Activated CD4-positive, alpha-beta memory T cell treated with anti-CD3 and anti-CD28 coated beads, Interleukin-2, amount 10 ng/mL, durations not matched to agents 7 days and 5 days (primary cell): ENCODE measurements around the gene TNFSF9. TPM values are rescaled to one million over a fixed set of nuclear protein-coding genes. Genes with fewer than 3 reads are reported as not detected.

Experiments used
- CTCF ChIA-PET: fragments of 350-600 bp; sonication (Branson Sonifier 250); formaldehyde crosslinking; loops from one replicate; lab custom pipeline; 2021; ENCODE audit warnings: antibody characterized with exemption, inconsistent platforms; lab: Charles Lee
- POLR2A ChIA-PET: fragments of 350-600 bp; sonication (Branson Sonifier 250); formaldehyde crosslinking; loops from one replicate; lab custom pipeline; 2021; ENCODE audit warnings: antibody characterized with exemption; lab: Charles Lee
- DNase-seq: peaks from one replicate; pipeline ENCODE4 v3.0.0-alpha.2; 2020
- H3K27ac Mint-ChIP-seq: one replicate; pipeline ENCODE4 v1.8.0; 2021; ENCODE audit warnings: mild to moderate bottlenecking, mixed read lengths
- H3K27me3 Mint-ChIP-seq: one replicate; pipeline ENCODE4 v1.8.0; 2021; ENCODE audit warnings: mixed read lengths
- H3K36me3 Mint-ChIP-seq: one replicate; pipeline ENCODE4 v1.8.0; 2021; ENCODE audit warnings: low read depth, mixed read lengths
- H3K4me1 Mint-ChIP-seq: one replicate; pipeline ENCODE4 v1.8.0; 2021; ENCODE audit warnings: mixed read lengths
- H3K4me3 Mint-ChIP-seq: one replicate; pipeline ENCODE4 v1.8.0; 2021; ENCODE audit warnings: mild to moderate bottlenecking, mixed read lengths
- H3K9me3 Mint-ChIP-seq: one replicate; pipeline ENCODE4 v1.8.0; 2021; ENCODE audit warnings: mixed read lengths
- total RNA-seq, 2 experiments: library from RNA; stranded (reverse); gene quantifications; one replicate each; pipeline ENCODE4 v1.2.3, GENCODE V29; 2021

The TNFSF9 gene
- total RNA-seq, 2 experiments from 2014 or later: 5.7 to 5.8 TPM

DNA sequence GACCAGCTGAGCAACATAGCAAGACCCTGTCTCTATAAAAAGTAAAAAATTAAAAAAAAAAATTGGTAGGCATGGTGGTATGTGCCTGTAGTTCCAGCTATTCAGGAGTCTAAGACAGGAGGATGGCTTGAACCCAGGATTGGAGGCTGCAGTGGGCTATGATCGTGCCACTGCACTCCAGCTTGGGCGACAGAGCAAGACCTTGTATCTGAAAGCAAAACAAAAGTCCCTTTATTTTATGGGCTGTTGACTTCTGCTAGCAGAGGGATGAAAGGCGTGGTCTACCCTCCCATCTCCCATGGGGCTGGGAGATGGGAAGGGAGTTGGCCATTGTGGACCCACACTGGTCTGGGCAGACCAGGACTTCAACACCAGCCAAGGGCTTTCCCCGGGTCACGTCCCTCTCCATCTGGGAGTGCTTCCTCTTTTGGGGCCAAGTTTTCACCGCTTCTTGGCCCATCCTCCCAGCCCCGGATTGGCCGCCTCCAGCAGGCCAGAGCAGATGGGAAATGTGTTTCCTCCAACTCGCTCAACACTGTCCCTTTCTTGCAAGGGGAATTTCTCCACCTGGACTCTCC is 2.2 kb upstream of the TNFSF9 start:
- peaks cover 4% of the 10 kb centered on the region for H3K36me3 Mint-ChIP-seq
- no peak for DNase-seq
- H3K4me1 Mint-ChIP-seq: peaks cover 34% of the 10 kb centered on the region
- CTCF ChIA-PET: no interaction called here
- no peaks in the 10 kb centered on the region for H3K9me3 Mint-ChIP-seq
- POLR2A ChIA-PET: no interaction called here
- H3K4me3 Mint-ChIP-seq: no peak overlapping the region
- no peak overlapping the region for H3K27ac Mint-ChIP-seq
- H3K27me3 Mint-ChIP-seq: peaks cover 36% of the 10 kb centered on the region

DNA sequence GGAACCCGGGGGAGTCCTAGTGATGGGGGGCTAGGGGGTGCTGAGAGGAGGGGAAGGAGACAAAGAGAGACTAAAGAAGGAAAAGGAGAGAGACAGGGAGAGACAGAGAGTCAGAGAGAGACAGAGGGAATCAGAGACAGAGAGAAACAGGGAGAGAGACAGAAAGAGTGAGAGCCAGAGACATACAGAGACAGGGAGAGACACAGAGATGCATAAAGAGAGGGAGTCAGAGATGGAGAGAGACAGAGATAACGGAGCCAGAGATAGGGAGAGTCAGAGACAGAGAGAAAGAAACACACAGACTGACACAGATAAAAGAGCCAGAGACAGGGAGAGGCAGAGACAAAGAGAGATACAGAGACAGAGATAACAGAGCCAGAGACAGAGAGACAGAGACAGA is 1.5 kb upstream of the TNFSF9 start:
- Mint-ChIP-seq H3K27me3 (peaks cover 36% of the 10 kb centered on the region), H3K27ac (no peak overlapping the region), H3K4me1 (peaks cover 38% of the 10 kb centered on the region), H3K4me3 (peak overlapping the region; percentile 79), H3K36me3 (peaks cover 4% of the 10 kb centered on the region), H3K9me3 (no peaks in the 10 kb centered on the region)
- DNase-seq: no peak
- ChIA-PET POLR2A (no interaction called here), CTCF (no interaction called here)

DNA sequence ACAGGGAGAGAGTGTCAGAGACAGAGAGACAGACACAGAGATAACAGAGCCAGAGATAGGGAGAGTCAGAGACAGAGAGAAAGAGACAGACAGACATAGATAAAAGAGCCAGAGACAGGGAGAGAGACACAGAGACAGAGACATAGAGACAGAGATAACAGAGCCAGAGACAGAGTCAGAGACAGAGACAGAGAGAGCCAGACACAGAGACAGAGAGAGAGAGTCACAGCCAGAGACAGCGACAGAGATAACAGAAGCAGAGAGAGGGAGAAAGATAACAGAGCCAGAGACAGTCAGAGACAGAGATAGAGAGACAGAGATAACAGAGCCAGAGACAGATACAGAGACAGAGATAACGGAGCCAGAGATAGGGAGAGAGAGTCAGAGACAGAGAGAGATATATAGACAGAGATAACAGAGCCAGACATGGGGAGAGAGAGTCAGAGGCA is 865 bp upstream of the TNFSF9 start:
- ChIA-PET CTCF (interaction anchor here (1.2 kb wide), 1 partner anchor 10 kb away, joined by 3 read pairs; no protein-coding TSS in a partner anchor), POLR2A (no interaction called here)
- peaks cover 4% of the 10 kb centered on the region for H3K36me3 Mint-ChIP-seq
- peaks cover 36% of the 10 kb centered on the region for H3K27me3 Mint-ChIP-seq
- no peak for DNase-seq
- H3K9me3 Mint-ChIP-seq: no peaks in the 10 kb centered on the region
- H3K4me1 Mint-ChIP-seq: peaks cover 38% of the 10 kb centered on the region
- H3K27ac Mint-ChIP-seq: no peak overlapping the region
- peak overlapping the region; percentile 79 for H3K4me3 Mint-ChIP-seq

DNA sequence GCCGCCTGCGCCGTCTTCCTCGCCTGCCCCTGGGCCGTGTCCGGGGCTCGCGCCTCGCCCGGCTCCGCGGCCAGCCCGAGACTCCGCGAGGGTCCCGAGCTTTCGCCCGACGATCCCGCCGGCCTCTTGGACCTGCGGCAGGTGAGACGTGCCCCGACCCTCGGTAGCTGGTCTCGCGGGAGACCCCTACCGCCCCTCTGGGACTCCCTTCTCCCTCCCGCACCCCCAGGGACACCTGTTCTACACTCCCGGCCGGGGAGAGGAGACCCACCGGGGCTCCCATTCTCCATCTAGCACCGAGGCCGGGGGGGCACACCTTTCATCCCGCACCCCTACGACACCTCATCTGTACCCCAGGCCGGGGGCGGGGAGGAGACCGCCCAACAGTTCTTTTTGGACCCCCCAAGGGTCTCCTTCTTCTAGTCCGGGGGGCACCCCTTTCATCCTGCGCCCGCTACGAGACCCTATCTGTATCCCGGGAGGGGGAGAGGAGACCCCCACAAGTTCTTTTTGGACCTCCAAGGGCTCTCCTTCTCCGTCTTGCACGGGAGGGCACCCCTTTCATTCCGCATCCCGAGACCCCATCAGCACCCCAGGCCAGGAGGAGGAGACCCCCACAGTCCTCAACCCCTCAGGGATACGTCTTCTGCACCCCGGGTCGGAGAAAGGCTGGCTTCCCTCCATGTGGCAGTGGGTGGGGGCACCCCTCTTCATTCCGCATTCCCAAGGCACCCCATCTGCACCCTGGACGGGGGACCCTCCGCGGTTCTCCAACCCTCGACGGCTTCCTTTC is 533 bp downstream of the TNFSF9 start:
- no peak for DNase-seq
- no peaks in the 10 kb centered on the region for H3K9me3 Mint-ChIP-seq
- H3K27ac Mint-ChIP-seq: no peak overlapping the region
- peaks cover 36% of the 10 kb centered on the region for H3K27me3 Mint-ChIP-seq
- H3K4me1 Mint-ChIP-seq: peaks cover 49% of the 10 kb centered on the region
- CTCF ChIA-PET: interaction anchor here (0.8 to 1.2 kb wide), 2 partner anchors 11 to 15 kb away, joined by 3 read pairs; no protein-coding TSS in a partner anchor
- POLR2A ChIA-PET: interaction anchor here (0.8 to 1.1 kb wide), 4 partner anchors 9 to 205 kb away, joined by 3 to 5 read pairs (median 4); no protein-coding TSS in a partner anchor
- peaks cover 11% of the 10 kb centered on the region for H3K36me3 Mint-ChIP-seq
- H3K4me3 Mint-ChIP-seq: peak overlapping the region; percentile 79

DNA sequence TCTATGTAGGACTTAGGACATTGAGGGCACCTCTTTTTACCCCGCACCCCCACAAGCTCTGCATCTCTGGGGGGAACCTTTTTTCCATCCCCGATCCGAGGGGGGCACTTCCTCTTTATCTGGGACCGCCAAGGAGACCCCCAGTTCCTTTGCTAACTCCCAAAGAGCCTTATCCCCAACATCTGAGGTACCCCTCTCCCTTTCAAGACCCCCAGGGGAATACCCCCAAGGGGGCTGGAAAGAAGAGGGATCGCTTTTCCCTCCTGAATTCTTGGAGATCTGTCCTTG is 1.1 kb downstream of the TNFSF9 start:
- Mint-ChIP-seq H3K9me3 (no peaks in the 10 kb centered on the region), H3K4me1 (peaks cover 54% of the 10 kb centered on the region), H3K36me3 (peaks cover 11% of the 10 kb centered on the region), H3K27ac (no peak overlapping the region), H3K27me3 (peaks cover 36% of the 10 kb centered on the region), H3K4me3 (peak overlapping the region; percentile 79)
- no peak for DNase-seq
- ChIA-PET CTCF (no interaction called here), POLR2A (no interaction called here)

DNA sequence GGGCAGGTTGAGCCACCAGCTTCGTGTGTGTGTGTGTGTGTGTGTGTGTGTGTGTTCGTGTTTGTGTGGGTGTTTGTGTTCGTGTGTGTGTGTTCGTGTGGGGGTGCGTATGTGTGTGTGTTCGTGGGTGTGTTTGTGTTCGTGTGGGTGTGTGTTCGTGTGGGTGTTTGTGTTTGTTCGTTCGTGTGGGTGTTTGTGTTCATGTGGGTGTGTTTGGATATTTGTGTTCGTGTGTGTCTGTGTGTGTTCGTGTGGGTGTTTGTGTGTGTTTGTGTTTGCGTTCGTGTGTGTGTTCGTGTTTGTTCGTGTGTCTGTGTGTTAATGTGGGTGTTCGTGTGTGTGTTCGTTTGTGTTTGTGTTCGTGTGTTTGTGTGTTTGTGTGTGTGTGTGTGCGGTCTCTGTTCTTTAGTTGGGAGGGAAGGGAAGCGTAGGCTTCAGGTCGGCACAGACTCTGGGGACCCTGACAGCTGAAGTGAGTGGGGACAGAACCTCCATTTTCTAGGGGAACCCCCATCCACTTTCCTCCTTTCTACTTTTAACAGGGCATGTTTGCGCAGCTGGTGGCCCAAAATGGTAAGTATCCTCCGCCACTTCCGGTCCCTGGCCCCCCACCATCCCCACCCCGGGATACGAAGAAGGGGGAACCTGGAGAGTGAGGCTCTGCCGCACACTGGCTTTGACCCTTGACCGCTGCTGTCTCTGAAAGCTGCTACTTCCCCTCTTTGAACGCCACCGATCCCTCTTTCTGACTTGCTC is 1.6 kb downstream of the TNFSF9 start:
- H3K4me3 Mint-ChIP-seq: peak overlapping the region; percentile 79

DNA sequence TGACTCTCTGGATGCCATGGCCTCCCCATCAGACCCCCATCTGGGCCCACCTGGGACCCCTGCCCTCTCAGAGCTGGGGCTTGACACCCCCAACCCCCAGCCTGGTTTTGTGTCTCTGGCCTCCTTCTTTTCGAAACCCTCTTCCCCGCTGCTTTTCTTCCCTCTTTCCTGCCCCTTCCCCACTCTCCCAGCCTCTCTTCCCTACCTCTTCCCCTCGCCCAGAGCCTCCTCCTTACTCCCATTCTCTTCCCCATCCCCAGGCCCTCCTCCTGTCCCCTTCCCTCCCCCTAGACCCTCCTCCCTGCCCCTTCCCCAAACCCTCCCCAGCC is 2.1 kb downstream of the TNFSF9 start:
- Mint-ChIP-seq H3K36me3 (peaks cover 11% of the 10 kb centered on the region), H3K9me3 (no peaks in the 10 kb centered on the region), H3K4me1 (peaks cover 63% of the 10 kb centered on the region), H3K4me3 (peak overlapping the region; percentile 79), H3K27ac (no peak overlapping the region), H3K27me3 (peaks cover 33% of the 10 kb centered on the region)
- POLR2A ChIA-PET: no interaction called here
- DNase-seq: no peak
- CTCF ChIA-PET: no interaction called here

More for the DNA sequence above, 1.6 kb downstream of the TNFSF9 start:
- ChIA-PET CTCF (no interaction called here), POLR2A (no interaction called here)
- peak; percentile 39 for DNase-seq
- Mint-ChIP-seq H3K9me3 (no peaks in the 10 kb centered on the region), H3K27me3 (peaks cover 36% of the 10 kb centered on the region), H3K4me1 (peaks cover 58% of the 10 kb centered on the region), H3K36me3 (peaks cover 11% of the 10 kb centered on the region), H3K27ac (no peak overlapping the region)

DNA sequence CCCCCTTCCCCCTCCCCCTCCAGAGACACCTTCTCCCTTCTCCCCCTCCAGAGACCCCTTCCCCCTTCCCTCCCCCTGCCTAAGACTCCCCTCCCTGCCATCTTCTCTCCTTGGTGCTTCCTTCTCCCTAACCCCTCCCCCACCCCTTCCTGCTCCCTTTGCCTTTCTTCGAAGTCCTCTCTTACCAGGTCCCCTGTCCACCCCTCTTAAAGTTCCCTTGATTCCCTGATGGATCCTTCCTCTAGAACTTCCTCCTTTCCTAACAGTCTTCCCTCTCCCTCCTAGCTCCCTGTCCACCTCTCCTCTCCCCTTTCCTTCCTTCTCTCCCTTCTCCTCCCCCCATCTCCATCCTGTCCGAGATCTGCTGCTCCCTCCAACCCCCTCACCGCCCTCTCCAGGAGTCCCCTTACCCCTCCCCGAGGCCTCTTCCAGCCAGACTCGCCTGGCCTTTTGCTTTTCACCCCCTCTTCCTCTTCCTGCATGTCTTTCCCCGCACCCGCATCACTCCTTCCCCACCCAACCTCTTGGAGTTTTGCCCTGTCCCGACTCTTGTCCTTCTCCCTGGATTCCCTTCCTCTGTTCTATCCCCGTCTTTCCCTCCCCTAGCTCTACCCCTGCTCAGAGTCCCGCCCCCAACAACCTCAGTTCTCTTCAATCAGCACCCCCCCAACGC is 3.1 kb downstream of the TNFSF9 start:
- Mint-ChIP-seq H3K36me3 (peaks cover 11% of the 10 kb centered on the region), H3K4me3 (no peak overlapping the region), H3K9me3 (no peaks in the 10 kb centered on the region), H3K4me1 (peaks cover 68% of the 10 kb centered on the region), H3K27ac (no peak overlapping the region), H3K27me3 (peaks cover 32% of the 10 kb centered on the region)
- ChIA-PET CTCF (interaction anchor here (0.6 kb wide), 1 partner anchor 16 kb away, joined by 4 read pairs; no protein-coding TSS in a partner anchor), POLR2A (no interaction called here)
- no peak for DNase-seq

DNA sequence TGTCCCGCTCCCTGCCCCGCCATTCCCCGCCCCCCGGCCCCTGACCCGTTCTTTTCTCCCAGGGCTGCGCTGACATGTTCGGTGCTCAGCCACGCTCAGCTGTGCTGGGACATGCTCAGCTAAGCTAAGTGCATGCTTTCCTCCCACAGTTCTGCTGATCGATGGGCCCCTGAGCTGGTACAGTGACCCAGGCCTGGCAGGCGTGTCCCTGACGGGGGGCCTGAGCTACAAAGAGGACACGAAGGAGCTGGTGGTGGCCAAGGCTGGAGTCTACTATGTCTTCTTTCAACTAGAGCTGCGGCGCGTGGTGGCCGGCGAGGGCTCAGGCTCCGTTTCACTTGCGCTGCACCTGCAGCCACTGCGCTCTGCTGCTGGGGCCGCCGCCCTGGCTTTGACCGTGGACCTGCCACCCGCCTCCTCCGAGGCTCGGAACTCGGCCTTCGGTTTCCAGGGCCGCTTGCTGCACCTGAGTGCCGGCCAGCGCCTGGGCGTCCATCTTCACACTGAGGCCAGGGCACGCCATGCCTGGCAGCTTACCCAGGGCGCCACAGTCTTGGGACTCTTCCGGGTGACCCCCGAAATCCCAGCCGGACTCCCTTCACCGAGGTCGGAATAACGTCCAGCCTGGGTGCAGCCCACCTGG is 3.7 kb downstream of the TNFSF9 start:
- Mint-ChIP-seq H3K27ac (no peak overlapping the region), H3K4me1 (peaks cover 67% of the 10 kb centered on the region), H3K4me3 (no peak overlapping the region), H3K9me3 (no peaks in the 10 kb centered on the region), H3K36me3 (peaks cover 11% of the 10 kb centered on the region), H3K27me3 (peaks cover 27% of the 10 kb centered on the region)
- DNase-seq: no peak
- ChIA-PET CTCF (interaction anchor here (0.6 kb wide), 1 partner anchor 17 kb away, joined by 4 read pairs; no protein-coding TSS in a partner anchor), POLR2A (interaction anchor here (1.4 kb wide), 1 partner anchor 29 kb away, joined by 3 read pairs; no protein-coding TSS in a partner anchor)

DNA sequence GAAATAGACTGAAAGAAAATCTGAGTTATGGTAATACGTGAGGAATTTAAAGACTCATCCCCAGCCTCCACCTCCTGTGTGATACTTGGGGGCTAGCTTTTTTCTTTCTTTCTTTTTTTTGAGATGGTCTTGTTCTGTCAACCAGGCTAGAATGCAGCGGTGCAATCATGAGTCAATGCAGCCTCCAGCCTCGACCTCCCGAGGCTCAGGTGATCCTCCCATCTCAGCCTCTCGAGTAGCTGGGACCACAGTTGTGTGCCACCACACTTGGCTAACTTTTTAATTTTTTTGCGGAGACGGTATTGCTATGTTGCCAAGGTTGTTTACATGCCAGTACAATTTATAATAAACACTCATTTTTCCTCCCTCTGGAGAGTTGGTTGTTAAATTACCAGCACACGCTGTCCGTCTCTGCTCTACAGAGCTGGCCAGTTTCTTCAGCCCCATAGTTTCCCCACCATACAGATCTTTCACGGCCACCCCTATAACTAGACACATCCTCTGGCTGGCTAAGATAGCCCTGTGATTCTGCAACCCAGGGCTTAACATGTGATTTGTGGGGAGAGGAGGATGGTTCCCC is 4.8 kb downstream of the TNFSF9 start:
- Mint-ChIP-seq H3K4me1 (peaks cover 56% of the 10 kb centered on the region), H3K4me3 (no peak overlapping the region), H3K27ac (peak overlapping the region; percentile 63), H3K9me3 (no peaks in the 10 kb centered on the region), H3K36me3 (peaks cover 11% of the 10 kb centered on the region), H3K27me3 (peaks cover 17% of the 10 kb centered on the region)
- ChIA-PET POLR2A (interaction anchor here (0.6 to 1.4 kb wide), 9 partner anchors 16 to 836 kb away, joined by 3 read pairs; no protein-coding TSS in a partner anchor), CTCF (interaction anchor here (0.6 to 2.1 kb wide), 8 partner anchors 16 to 328 kb away, joined by 3 to 11 read pairs (median 4); partner anchors contain the start of gene TNFSF14)
- DNase-seq: no peak

DNA sequence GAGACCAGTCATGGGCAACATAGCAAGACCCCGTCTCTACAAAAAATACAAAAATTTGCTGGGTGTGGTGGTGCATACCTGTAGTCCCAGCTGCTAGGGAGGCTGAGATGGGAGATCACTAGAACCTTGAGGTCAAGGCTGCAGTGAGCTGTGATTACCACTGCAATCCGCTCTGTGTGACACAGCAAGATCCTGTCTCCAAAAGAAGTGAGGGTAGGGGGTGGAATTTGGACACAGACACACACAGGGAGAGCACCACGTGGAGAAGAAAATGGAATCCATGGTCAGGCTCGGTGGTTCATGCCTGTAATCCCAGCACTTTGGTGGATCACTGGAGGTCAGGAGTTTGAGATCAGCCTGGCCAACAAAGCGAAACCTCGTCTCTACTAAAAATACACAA is 8.7 kb downstream of the TNFSF9 start:
- no peak overlapping the region for H3K27ac Mint-ChIP-seq
- H3K9me3 Mint-ChIP-seq: no peaks in the 10 kb centered on the region
- peaks cover 39% of the 10 kb centered on the region for H3K4me1 Mint-ChIP-seq
- POLR2A ChIA-PET: no interaction called here
- CTCF ChIA-PET: interaction anchor here (1.9 kb wide), 1 partner anchor 13 kb away, joined by 7 read pairs; no protein-coding TSS in a partner anchor
- H3K27me3 Mint-ChIP-seq: peaks cover 3% of the 10 kb centered on the region
- no peak for DNase-seq
- H3K36me3 Mint-ChIP-seq: peaks cover 7% of the 10 kb centered on the region
- H3K4me3 Mint-ChIP-seq: no peak overlapping the region
